GM11168 (cell line): ENCODE results near the gene SORBS2.

Experiments used
- in situ Hi-C: fragments of 300-500 bp; cut with MboI; formaldehyde crosslinking; loops from one replicate; pipeline ENCODE4 v1.12.0; 2022; ENCODE audit warnings: low sequenced_read_pairs; ENCODE audit not compliant: unreplicated experiment

SORBS2 gene

DNA sequence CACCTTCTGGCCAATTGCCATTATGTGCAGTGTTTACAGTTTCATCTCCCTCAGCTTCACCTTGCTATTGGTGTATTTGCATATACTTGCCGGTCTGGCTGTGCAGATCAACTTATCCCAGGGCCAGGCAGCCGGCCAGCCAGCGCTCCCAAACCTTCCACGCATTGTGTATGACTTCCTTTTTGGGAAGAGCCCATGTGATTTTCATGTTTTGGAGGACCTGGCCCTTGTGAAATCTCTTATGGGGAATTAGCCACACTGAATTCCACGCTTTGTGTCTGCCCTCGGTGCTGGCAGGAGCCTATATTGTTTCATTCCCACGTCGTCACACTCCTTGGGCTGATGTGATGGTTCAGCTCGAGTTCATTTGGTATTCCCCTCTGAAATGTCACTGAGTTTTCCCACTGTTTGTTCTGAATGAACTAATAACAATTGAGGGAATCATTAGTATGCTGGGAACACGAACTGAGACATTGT is 270.7 kb downstream of the SORBS2 start:
- in situ Hi-C loops: no loop called here

DNA sequence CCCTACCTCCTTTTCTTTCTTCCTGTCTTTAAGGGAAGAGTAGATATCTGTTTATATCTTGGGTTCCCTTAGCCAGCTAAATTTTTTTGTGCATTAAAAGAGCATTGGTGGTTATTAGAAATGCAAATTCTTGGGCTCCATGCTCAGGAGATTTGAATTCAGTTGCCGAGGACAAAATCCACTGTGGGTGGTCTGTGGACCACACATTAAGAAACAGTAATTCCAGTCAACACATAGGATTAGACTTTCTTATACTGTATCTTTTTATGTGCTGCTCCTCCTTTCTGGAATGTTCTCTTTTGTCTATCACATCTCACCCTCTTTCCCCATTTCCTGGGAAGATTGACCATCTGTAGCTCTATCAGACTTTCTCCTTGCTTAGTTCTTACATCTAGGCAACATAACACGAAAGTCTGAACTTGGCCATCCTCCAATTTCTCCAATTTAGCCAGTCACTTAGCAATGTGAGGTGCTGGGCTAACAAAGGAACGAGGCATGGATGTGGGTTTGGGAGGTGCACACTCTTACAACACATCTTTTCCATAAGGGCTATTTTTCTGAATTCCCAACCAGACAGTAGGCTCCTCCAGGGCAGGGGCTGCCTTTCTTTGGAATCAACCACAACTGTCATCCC is 271.4 kb downstream of the SORBS2 start:
- in situ Hi-C loops: no loop called here

GRCh38 chr4:185540040-185540439 is 272.0 kb downstream of the SORBS2 start:
- in situ Hi-C loops: no loop called here

- in situ Hi-C loops: no loop called here
Observed at GRCh38 chr4:185538806-185539205, 273.2 kb downstream of the SORBS2 start.

DNA sequence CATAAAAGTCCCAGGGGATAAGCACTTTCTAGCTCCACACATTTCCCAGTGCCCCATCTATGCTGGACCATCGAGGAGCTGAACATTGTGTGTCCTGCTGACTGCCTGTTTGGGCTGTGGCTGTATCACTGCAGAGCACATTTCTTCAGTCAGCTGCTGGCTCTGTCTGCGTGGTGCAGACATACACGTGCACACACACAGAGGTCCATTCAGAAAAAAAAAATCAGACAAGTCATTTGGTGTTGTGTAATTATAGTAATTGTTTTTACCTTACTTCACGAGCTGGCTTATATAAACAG is 275.6 kb downstream of the SORBS2 start:
- in situ Hi-C loops: no loop called here

GRCh38 chr4:185535612-185536410 is 276.2 kb downstream of the SORBS2 start:
- in situ Hi-C loops: no loop called here
